Measurements from ENCODE around the gene NTSR1.

NTSR1 gene

DNA sequence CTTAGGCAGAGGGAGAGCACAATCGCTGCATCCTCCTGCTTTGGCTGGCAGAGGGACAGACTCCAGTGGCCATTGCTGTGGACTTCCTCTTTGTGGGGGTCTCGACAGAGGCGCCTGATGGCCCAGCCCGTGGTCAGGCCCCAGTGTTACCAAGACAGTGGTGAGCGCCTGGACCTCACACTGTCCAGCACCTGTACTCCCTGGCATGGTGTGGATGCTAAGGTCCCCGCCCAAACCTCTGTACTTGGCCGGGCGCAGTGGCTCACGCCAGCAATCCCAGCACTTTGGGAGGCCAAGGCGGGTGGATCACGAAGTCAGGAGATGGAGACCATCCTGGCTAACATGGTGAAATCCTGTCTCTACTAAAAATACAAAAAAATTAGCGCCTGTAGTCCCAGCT, 2.3 kb upstream of the NTSR1 start:
- H3K36me3 Mint-ChIP-seq: no peaks in the 10 kb centered on the region
- no peak for ATAC-seq
- H3K4me3 Mint-ChIP-seq: no peak overlapping the region
- H3K27me3 Mint-ChIP-seq: peaks cover 85% of the 10 kb centered on the region
- H3K27ac Mint-ChIP-seq: no peak overlapping the region
- H3K9me3 Mint-ChIP-seq: no peaks in the 10 kb centered on the region
- H3K4me1 Mint-ChIP-seq: peaks cover 12% of the 10 kb centered on the region

- Mint-ChIP-seq H3K36me3 (no peaks in the 10 kb centered on the region), H3K4me1 (peaks cover 12% of the 10 kb centered on the region), H3K4me3 (no peak overlapping the region), H3K9me3 (no peaks in the 10 kb centered on the region), H3K27me3 (peaks cover 85% of the 10 kb centered on the region), H3K27ac (no peak overlapping the region)
- no peak for ATAC-seq
Observed at GRCh38 chr20:62706857-62707256, 1.8 kb upstream of the NTSR1 start.

DNA sequence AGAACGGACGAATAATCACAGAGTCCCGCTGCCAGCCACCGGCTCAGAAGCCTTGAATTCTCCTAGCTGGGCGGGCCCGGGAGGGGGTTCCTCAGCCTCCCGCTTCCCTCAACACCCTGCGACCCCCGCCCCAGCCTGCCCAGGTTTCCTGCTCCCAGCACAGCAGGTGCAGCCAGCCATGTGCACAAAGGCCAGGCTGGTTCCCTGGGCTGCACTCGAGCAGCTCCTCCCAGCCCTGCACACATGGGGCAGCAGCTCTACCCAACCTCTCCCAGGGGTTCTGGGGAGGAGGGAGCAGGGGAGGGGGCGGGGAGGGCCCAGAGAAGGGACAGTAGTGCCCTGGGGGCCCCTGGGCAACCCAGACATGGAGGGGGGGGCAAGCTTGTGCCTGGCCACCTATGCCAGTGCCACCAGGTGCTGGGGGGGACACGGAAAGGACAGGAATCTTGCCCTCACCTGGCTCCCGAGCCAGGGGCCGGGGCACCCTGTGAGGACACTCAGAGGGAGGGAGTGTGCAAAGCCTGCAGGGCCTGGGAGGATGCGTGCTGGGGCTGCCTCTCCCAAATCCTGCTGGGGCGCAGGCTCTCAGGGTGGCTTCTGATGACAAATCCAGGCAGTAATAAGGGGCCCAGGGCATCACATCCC, 1.2 kb upstream of the NTSR1 start:
- H3K27me3 Mint-ChIP-seq: peaks cover 85% of the 10 kb centered on the region
- H3K9me3 Mint-ChIP-seq: no peaks in the 10 kb centered on the region
- ATAC-seq: no peak
- no peak overlapping the region for H3K27ac Mint-ChIP-seq
- no peaks in the 10 kb centered on the region for H3K36me3 Mint-ChIP-seq
- peaks cover 12% of the 10 kb centered on the region for H3K4me1 Mint-ChIP-seq
- H3K4me3 Mint-ChIP-seq: no peak overlapping the region

DNA sequence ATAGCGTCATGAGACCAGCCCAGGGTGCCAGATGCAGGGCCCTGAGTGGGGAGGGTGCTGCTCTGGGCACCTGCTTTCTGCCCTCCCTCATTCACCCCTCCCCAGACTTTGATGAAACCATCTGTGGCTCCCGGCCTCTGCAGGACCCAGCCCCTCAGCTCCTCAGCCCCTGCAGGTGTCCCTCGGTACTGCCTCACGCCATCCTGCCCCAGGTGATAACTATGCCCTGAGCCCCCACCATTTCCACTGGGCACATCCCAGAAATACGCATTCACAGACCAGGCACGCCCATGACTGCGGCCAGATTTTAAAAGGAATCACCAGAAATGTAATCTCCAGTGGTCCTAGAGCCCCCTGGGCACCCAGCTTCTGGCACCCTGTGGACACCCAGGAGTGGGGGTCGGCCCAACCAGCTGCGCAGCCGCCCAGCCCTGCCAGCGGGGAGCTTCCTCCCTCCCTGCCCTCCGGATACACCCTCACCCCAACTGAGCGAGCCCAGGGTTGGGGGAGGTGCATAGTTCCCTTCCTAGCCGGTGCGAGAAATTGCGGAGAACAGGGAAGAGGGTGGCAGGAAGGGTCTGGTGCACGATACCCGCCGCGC, 615 bp upstream of the NTSR1 start:
- peaks cover 85% of the 10 kb centered on the region for H3K27me3 Mint-ChIP-seq
- ATAC-seq: no peak

GRCh38 chr20:62709537-62709905, 885 bp downstream of the NTSR1 start:
- H3K4me1 Mint-ChIP-seq: peaks cover 5% of the 10 kb centered on the region
- peaks cover 90% of the 10 kb centered on the region for H3K27me3 Mint-ChIP-seq
- peaks cover 3% of the 10 kb centered on the region for H3K9me3 Mint-ChIP-seq
- ATAC-seq: no peak
- no peak overlapping the region for H3K4me3 Mint-ChIP-seq
- H3K27ac Mint-ChIP-seq: no peak overlapping the region
- no peaks in the 10 kb centered on the region for H3K36me3 Mint-ChIP-seq

More for the DNA sequence above, 615 bp upstream of the NTSR1 start:
- H3K9me3 Mint-ChIP-seq: no peaks in the 10 kb centered on the region
- peak overlapping the region; percentile 19 for H3K4me3 Mint-ChIP-seq
- peaks cover 12% of the 10 kb centered on the region for H3K4me1 Mint-ChIP-seq
- H3K27ac Mint-ChIP-seq: no peak overlapping the region
- H3K36me3 Mint-ChIP-seq: no peaks in the 10 kb centered on the region

- no peak for ATAC-seq
- Mint-ChIP-seq H3K4me1 (peaks cover 5% of the 10 kb centered on the region), H3K36me3 (no peaks in the 10 kb centered on the region), H3K27me3 (peaks cover 93% of the 10 kb centered on the region), H3K4me3 (no peak overlapping the region), H3K9me3 (peaks cover 3% of the 10 kb centered on the region), H3K27ac (no peak overlapping the region)
Observed at GRCh38 chr20:62710221-62710885, 1.7 kb downstream of the NTSR1 start.

DNA sequence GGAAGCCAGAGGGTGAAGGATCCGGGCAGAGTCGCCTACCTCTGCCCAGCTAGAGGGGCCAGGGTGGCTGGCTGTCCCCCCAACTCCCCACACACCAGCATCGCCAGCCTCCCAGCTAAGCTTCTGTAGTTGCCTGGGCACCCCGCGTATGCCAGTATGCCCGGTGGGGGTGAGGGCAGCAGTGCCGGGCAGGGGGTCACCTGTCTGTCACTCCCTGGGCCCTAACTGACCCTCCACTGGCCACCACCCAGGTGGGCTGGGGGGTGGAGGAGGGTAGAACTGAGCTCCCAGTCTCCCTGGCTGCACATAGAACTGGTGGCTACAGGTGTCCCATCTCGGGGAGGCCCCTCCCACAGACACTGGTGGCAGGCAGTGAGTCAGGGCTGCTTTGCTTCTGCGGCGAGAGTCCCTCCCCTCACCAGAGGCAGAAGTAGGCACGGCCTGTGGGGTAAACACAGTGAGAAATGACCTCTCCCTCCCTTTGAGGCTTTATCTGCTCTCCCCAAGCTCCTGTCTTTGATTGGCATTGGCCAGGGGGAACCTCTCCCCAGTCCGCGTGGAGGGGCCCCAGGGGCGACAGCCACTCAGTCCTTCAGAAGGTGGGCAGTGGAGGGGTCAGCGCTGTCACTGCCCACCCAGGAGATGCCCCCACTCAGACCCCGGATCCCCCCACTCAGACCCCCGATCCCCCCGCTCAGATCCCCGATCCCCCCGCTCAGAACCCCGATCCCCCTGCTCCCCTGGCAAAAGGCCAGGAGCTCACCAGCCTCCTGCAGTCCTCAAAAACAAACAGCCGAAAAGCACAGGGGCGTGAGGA, 2.5 kb downstream of the NTSR1 start:
- no peak overlapping the region for H3K4me3 Mint-ChIP-seq
- H3K27ac Mint-ChIP-seq: no peak overlapping the region
- ATAC-seq: no peak
- H3K27me3 Mint-ChIP-seq: peaks cover 93% of the 10 kb centered on the region
- peaks cover 9% of the 10 kb centered on the region for H3K4me1 Mint-ChIP-seq
- H3K9me3 Mint-ChIP-seq: peaks cover 3% of the 10 kb centered on the region
- no peaks in the 10 kb centered on the region for H3K36me3 Mint-ChIP-seq

DNA sequence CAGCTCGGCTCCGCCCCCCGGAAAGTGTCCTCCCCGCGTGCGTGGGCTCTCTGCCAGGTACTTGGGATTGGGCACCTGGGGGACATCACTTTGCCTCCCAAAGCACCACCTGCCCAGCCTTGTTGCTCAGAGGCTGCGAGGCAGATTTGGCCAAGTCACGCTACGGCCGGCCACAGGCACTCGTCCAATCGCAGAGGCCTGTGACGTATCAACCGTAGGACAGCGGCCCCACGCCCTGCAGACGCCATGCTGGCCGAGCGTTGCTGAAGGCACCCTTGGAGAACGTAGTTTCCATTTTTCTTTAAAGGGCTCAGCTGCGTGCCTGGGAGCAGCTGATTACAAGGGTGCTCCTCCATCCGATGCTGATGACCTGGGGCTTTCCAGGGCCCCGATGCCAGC, 3.1 kb downstream of the NTSR1 start:
- Mint-ChIP-seq H3K27me3 (peaks cover 93% of the 10 kb centered on the region), H3K9me3 (peaks cover 3% of the 10 kb centered on the region), H3K27ac (no peak overlapping the region), H3K4me3 (no peak overlapping the region), H3K36me3 (no peaks in the 10 kb centered on the region), H3K4me1 (peaks cover 15% of the 10 kb centered on the region)
- ATAC-seq: no peak

GRCh38 chr20:62712606-62713005, 4.0 kb downstream of the NTSR1 start:
- peaks cover 15% of the 10 kb centered on the region for H3K4me1 Mint-ChIP-seq
- H3K27me3 Mint-ChIP-seq: peaks cover 93% of the 10 kb centered on the region
- no peak overlapping the region for H3K4me3 Mint-ChIP-seq
- peaks cover 3% of the 10 kb centered on the region for H3K9me3 Mint-ChIP-seq
- ATAC-seq: peak; percentile 25
- no peaks in the 10 kb centered on the region for H3K36me3 Mint-ChIP-seq
- H3K27ac Mint-ChIP-seq: no peak overlapping the region

- Mint-ChIP-seq H3K9me3 (peaks cover 3% of the 10 kb centered on the region), H3K4me1 (peaks cover 10% of the 10 kb centered on the region), H3K27ac (no peak overlapping the region), H3K36me3 (no peaks in the 10 kb centered on the region), H3K27me3 (peaks cover 89% of the 10 kb centered on the region), H3K4me3 (no peak overlapping the region)
- ATAC-seq: no peak
Observed at GRCh38 chr20:62714006-62714405, 5.4 kb downstream of the NTSR1 start.

DNA sequence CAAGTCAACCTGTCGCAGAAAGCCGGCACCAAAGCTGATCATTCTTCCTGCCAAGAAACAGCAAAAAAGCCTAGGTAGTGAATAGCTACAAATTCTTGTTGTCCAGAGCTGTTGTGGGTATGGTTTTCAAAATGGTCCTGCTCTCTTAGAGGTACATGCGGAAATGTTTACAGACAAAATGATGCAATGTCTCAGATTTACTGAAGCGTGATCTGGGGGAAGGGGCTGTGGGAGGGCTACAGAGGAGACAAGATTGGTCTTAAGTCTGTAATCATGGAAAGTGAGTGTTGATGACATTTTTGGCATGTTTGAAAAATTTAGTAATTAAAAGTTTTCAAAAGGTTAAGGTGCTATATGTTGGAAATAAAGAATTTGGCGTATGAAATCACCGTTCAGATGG, 6.2 kb downstream of the NTSR1 start:
- ATAC-seq: no peak
- H3K27ac Mint-ChIP-seq: no peak overlapping the region
- peaks cover 6% of the 10 kb centered on the region for H3K36me3 Mint-ChIP-seq
- H3K4me3 Mint-ChIP-seq: no peak overlapping the region
- H3K27me3 Mint-ChIP-seq: peaks cover 83% of the 10 kb centered on the region
- H3K9me3 Mint-ChIP-seq: peaks cover 9% of the 10 kb centered on the region
- peaks cover 10% of the 10 kb centered on the region for H3K4me1 Mint-ChIP-seq

DNA sequence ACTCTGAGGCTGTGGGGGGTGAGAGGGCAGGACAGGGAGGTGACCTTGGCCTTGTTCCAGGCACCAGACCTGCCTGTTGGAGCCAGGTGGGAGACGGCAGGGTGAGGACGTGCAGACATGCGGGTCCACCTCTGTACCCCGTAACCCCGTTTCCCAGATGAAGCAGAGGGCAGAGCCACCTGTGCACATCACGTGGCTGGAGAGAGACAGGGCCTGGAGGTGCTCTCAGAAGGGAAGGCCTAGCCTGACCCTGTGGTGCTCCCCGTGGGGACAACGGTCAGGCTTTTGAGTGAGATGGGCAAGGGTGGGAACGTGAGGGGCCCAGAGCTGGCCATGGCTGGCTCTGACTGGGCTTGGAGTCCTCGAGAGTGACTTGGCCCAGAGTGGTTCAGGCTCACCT, 6.6 kb downstream of the NTSR1 start:
- Mint-ChIP-seq H3K9me3 (peaks cover 9% of the 10 kb centered on the region), H3K27ac (no peak overlapping the region), H3K36me3 (peaks cover 6% of the 10 kb centered on the region), H3K27me3 (peaks cover 79% of the 10 kb centered on the region), H3K4me3 (no peak overlapping the region), H3K4me1 (peaks cover 10% of the 10 kb centered on the region)
- ATAC-seq: no peak

DNA sequence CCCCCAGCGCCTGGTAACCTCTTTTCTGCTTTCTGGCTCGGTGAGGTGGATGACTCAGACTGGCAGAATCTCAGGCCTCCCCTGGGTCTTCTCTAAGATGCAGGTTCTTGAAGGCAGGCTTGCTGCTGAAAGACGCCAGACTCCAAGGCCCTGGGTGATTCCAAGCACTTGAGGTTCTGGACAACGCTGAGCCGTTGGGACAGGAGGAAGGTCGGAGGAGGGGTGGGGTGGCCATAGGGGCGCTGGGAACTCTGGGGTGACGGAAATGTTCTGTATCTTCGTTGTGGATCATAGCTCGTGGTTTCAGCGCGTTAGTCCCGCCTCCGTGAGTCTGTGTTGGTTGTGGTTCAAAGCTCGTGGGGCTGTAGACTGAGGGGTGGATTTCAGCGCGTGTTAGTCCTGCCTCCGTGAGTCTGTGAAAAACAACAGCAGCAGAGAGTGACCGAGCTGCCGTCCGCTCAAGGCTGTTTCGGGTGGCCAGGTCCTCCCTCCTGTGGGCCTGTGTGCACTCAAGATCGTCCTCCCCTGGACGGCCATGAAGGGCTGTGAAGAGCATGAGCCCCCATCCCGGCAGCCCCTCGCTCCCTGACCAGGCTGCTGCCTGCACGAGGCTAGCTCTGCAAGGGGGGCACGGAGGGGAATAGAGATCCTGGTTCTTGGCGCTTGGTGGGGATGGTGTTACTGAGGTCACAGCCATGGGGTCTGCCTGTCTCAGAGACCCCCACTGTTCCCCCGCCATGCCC, 7.7 kb downstream of the NTSR1 start:
- Mint-ChIP-seq H3K36me3 (peaks cover 6% of the 10 kb centered on the region), H3K4me1 (peaks cover 10% of the 10 kb centered on the region), H3K9me3 (peaks cover 10% of the 10 kb centered on the region), H3K27ac (no peak overlapping the region), H3K4me3 (no peak overlapping the region), H3K27me3 (peaks cover 68% of the 10 kb centered on the region)
- peak; percentile 34 for ATAC-seq

DNA sequence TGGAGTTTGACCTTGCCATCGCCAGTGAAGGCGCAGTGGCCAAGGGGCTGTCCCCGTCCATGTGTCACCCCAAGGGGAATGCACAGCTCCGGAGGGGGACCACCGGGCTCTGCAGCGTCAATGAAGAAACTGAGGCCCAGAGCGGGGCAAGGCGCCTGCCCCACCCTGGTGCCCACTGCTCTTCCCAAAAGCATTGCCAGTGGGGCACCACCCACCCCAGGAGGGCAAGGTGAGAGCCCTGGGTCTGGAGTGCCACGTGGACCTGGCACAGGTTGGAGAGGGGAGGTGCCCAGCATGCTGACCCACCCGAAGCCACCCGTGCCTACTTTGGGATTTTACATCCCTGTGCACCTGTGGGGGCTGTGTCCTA, 8.3 kb downstream of the NTSR1 start:
- H3K4me1 Mint-ChIP-seq: peaks cover 10% of the 10 kb centered on the region
- no peak overlapping the region for H3K27ac Mint-ChIP-seq
- ATAC-seq: peak; percentile 26
- H3K27me3 Mint-ChIP-seq: peaks cover 63% of the 10 kb centered on the region
- H3K4me3 Mint-ChIP-seq: no peak overlapping the region
- peaks cover 16% of the 10 kb centered on the region for H3K9me3 Mint-ChIP-seq
- peaks cover 6% of the 10 kb centered on the region for H3K36me3 Mint-ChIP-seq

DNA sequence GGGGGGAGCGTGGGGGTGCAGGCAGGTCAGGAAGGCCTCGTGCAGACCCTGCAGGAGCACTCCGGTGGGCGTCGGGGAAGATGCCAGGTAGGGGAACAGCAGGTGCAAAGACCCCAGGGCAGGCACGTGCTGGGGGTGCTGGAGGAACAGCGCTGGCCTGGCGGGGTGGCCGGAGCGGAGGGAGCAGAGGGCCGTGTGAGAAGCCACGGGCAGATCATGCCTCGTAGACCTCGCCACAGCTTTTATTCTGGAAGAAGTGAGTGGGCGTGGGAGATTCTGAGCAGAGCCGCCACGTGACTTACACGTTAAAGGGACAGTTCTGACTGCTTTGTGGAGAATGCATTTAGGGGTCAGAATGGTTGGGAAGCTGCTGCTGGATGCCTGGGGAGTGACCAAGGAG, 9.3 kb downstream of the NTSR1 start:
- Mint-ChIP-seq H3K27me3 (peaks cover 63% of the 10 kb centered on the region), H3K9me3 (peaks cover 22% of the 10 kb centered on the region), H3K4me3 (no peak overlapping the region), H3K36me3 (peaks cover 6% of the 10 kb centered on the region), H3K4me1 (peaks cover 10% of the 10 kb centered on the region), H3K27ac (no peak overlapping the region)
- no peak for ATAC-seq
